Measurements from ENCODE around the gene EFCAB14.
"Not testable (repeated sequence)": the region's sequence is repeated elsewhere in the genome, so short reads cannot be mapped to it uniquely, and the experiment has no call there.

The EFCAB14 gene

GRCh38 chr1:46652321-46653100 lies 66.4 kb downstream of the EFCAB14 start:
- DNase-seq = no peak

- not testable (repeated sequence) for DNase-seq
Observed at GRCh38 chr1:46651152-46651551, 67.8 kb downstream of the EFCAB14 start.

- no peak for DNase-seq
Observed at GRCh38 chr1:46650491-46650890, 68.4 kb downstream of the EFCAB14 start.

- DNase-seq = no peak
Observed at GRCh38 chr1:46649764-46650163, 69.2 kb downstream of the EFCAB14 start.

- no peak for DNase-seq
Observed at GRCh38 chr1:46647611-46648010, 71.3 kb downstream of the EFCAB14 start.

- no peak for DNase-seq
Observed at GRCh38 chr1:46646844-46647243, 72.1 kb downstream of the EFCAB14 start.

- no peak for DNase-seq
Observed at GRCh38 chr1:46646331-46646730, 72.6 kb downstream of the EFCAB14 start.

GRCh38 chr1:46645815-46646214 lies 73.1 kb downstream of the EFCAB14 start:
- no peak for DNase-seq

- no peak for DNase-seq
Observed at GRCh38 chr1:46643368-46643775, 75.5 kb downstream of the EFCAB14 start.

- no peak for DNase-seq
Observed at GRCh38 chr1:46642115-46642680, 76.7 kb downstream of the EFCAB14 start.

GRCh38 chr1:46639547-46639946 lies 79.4 kb downstream of the EFCAB14 start:
- DNase-seq = no peak

GRCh38 chr1:46638921-46639320 lies 80.0 kb downstream of the EFCAB14 start:
- no peak for DNase-seq

GRCh38 chr1:46637444-46638083 lies 81.3 kb downstream of the EFCAB14 start:
- DNase-seq = no peak

GRCh38 chr1:46635205-46635604 lies 83.7 kb downstream of the EFCAB14 start:
- no peak for DNase-seq

- DNase-seq = no peak
Observed at GRCh38 chr1:46630719-46631118, 88.2 kb downstream of the EFCAB14 start.

All from effector CD4-positive, alpha-beta T cell (primary cell).